NCI-H146 (cell line): Measurements from ENCODE around the gene VPS13C.

ENCODE experiments used
- DNase-seq: peaks from one replicate; lab custom pipeline; 2025; lab: John Stamatoyannopoulos, UW

Gene VPS13C

GRCh38 chr15:61853195-61853594 is 207.1 kb downstream of the VPS13C start:
- no peak for DNase-seq

DNA sequence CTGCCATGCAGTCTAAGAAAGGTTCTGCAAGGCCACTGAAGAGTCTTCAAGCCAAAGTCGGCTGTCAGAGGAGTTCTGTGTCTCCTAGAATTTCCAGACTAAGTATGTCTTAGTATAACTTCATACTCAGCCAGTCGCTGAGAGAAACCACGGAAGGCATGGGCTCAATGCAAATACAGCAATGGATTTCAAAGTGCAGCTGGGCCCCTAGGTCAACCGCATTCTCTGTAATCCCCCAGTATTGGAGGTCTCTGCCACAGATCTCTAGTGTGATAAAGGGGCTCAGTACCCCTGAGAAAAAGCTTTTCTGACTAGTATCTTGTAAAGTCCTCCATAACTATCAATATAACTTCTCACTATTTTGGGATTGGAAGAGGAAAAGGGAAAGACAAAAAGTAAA is 208.3 kb downstream of the VPS13C start:
- DNase-seq: no peak

DNA sequence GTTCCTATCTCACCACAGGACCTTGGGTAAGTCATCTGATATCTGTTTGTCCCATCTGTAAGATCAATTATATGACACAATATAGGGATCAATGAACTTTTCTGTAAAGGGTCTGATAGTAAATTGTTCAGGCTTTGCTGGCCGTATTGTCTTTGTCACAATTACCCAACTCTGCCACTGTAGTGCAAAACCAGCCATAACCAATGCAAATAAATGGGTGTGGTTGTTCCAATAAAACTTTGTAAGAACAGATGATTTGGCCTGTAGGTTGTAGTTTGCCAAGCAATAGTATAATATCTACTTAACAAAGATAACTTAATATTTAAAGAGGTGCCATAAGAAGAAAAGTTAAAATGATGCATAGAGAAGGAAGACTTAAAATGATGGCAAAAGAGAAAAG is 210.8 kb downstream of the VPS13C start:
- no peak for DNase-seq

GRCh38 chr15:61841466-61841865 is 218.8 kb downstream of the VPS13C start:
- no peak for DNase-seq

- no peak for DNase-seq
These were observed 220.2 kb downstream of the VPS13C start for GRCh38 chr15:61840090-61840489.

GRCh38 chr15:61839546-61839945 is 220.7 kb downstream of the VPS13C start:
- no peak for DNase-seq

- peak; percentile 34 for DNase-seq
These were observed 224.6 kb downstream of the VPS13C start for GRCh38 chr15:61835496-61836106.

DNA sequence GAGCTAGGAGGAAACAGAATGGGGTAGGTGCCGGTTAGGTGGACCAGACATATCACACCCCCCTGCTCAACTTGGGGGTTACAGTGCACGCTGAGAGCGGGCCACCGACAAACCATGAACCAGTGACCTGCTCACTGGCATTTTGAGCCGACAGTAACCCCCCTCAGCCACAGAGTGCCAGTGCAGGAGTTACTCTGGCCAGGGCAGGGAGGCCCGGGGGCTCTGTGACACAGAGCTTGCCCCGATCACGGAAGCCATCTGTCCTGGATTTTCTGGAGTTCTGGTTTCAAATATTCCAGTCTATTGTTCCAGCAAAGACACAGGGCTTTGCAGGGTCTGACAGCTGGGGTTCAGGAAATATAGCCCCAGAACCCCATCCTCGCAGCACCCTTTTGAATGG is 225.2 kb downstream of the VPS13C start:
- no peak for DNase-seq

- peak; percentile 41 for DNase-seq
These were observed 226.1 kb downstream of the VPS13C start for GRCh38 chr15:61834076-61834697.

DNA sequence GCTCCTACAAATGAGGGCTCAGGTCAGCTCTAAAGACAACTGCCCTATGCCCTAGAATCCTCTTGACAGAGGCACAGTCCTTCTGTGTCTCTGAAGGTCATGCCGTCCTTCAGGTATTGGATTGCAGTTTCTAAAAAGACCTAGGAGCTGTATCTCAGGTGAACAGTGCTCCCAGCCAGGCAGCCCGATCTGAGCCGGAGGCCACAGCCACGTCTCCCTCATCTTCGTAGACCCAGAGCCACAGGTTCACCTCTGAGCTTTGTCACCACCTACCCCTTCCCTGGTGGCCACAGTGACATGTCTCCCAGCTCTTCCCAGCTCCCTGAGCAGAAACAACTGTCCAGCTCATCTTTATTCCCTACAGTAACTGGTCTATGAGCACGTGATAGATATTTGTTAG is 228.0 kb downstream of the VPS13C start:
- DNase-seq: no peak

GRCh38 chr15:61831505-61831921 is 228.7 kb downstream of the VPS13C start:
- DNase-seq: no peak

DNA sequence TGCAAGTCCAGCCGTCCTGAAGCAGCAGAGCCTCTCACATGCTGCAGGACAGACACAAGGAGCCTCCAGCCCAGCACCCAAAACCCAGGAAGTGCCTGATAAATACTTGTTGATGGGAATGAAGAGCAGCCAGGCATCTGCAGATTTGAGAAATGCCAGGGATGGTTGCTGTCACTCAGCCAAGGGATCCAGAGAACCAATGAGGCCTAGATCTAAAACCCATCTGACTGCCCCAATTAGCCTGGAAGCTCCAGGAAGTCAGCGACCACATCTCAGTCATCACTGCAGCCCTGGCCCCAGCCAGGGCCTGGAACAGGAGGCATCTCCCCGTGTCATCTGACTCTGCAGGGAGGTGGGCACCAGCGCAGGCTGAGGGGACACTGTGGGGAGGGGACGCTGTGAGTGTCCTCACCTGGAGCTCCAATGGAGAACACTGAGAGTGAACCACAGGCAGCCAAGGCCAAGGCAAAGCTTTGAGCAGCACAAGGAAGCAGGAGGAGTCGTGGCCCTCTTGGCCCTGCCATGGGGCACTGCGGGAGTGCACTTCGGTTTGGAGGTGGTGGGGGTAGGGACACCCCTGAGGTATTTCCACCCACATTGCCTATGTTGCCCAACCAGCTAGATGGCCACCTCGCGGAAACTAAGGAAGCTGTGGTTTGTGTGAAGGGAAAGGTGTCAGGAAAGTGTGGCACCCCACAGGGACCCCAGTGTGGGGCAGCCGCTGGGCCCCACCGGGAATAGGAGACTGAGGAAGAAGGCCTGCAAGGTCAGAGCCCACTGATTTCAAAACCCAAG is 229.5 kb downstream of the VPS13C start:
- no peak for DNase-seq

DNA sequence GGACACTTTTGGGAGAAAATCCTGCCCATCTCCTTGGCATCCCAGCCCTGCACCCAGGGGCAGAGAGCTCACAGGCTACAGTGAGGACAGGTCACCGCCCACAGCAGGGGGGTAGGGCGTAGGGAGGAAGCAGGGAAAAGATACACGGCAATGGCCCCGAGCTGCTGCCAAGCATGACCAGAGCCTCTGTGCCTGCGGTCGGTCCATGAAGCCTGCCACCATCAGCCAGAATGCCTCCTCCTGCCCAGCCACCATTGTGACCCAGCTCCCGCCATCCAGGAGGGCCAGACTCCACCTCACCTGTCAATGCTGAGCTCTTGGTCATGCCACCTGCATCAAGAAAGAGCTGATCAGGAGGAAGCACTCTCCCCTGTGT is 230.7 kb downstream of the VPS13C start:
- DNase-seq: no peak

- DNase-seq: no peak
These were observed 231.3 kb downstream of the VPS13C start for GRCh38 chr15:61828860-61829513.

DNA sequence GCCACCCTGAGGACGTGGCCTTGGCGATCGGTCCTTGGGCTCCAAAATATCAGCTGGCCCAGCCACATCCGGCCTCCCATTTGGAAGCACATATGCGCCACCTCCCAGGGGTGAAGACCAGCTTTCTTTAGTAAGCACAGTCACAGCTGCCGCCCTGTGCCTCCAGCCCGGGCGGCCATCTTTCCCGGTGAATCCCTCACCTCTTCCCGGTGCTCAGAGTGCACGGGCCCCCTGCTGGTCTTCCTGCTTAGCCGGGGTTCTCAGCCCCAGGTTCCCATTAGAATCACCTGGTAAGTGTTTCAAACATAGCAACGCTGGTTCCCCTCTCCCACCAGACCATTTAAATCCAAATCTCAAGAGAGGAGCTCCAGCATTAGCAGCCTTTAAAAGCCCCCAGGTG is 232.2 kb downstream of the VPS13C start:
- DNase-seq: no peak

- DNase-seq: no peak
These were observed 233.1 kb downstream of the VPS13C start for GRCh38 chr15:61827131-61827530.

GRCh38 chr15:61824291-61824690 is 236.0 kb downstream of the VPS13C start:
- no peak for DNase-seq

DNA sequence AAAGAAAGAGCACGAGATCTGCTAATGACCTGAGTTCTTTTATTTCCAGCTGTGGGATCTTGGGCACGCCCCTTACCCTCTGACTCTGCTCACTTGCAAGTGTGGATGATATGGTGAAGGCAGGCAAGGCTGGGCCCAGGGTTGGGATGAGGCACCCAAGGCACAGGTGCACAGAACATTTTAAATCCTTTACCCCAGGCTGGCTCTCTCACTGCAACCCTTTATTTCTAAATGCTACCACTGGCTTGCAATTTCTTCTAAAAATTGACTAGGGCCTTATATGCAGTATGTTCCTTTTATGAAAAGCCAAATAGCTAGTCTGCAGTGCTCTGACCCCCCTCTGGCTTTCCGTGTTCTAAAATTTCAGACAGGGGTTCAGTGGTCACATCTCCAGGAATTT is 237.7 kb downstream of the VPS13C start:
- DNase-seq: no peak

DNA sequence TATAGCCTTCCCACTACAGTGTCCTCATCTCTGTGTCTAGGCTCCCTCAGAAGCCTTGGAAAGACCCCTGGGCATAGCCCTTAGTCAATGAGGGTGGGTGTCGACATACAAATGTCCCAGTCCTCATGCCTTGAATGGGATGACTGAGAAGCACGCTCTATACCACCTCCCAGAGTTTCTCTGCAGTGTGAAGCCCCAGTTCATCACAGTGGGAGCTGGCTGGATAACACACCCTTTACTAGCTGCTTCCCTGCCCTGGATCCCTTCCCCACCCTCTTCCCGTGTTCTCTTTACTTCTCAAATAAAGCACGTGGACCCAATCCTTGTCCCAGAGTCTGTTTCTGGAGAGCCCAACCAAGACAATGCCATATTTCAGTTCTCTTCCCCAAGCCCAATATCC is 239.3 kb downstream of the VPS13C start:
- DNase-seq: no peak

- DNase-seq: no peak
These were observed 240.0 kb downstream of the VPS13C start for GRCh38 chr15:61820212-61820611.

DNA sequence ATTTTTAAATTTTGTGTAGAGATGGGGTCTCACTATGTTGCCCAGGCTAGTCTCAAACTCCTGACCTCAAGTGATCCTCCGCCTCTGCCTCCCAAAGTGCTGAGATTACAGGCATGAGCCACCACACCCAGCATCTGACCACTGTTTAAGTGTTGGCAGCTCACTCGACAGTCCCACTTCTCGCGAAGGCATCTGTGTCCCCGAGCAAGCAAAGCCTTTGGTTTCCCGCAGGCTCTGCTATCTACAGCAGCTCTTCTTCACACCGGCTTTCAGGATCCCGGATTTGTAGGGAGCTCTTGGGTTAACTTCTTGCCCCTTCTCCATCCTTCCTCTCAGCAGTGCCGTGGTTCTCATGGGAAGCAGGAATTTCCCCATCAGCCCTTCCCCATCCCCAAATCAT is 240.9 kb downstream of the VPS13C start:
- no peak for DNase-seq

- DNase-seq: no peak
These were observed 241.4 kb downstream of the VPS13C start for GRCh38 chr15:61818801-61819200.

DNA sequence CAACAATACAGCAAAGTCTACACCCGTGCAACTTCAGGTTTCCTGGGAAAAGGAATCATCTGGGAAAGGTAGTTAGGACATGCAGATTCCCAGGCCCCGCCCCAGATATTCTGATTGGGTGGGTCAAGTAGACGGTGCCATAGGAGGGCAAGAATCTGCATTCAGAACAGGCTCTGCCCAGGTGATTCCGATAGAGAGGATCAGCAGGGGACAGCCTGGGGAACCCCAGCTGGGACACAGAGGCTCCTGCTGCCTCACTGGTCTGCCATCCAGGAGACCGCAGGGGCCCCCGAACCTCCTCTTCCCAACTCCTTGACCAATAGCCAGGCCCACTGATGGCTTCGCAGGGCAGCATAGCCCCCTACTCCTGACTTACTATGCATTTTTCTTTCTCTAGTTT is 243.4 kb downstream of the VPS13C start:
- no peak for DNase-seq
